ENCODE measurements around the gene BCAS4.

Gene BCAS4

DNA sequence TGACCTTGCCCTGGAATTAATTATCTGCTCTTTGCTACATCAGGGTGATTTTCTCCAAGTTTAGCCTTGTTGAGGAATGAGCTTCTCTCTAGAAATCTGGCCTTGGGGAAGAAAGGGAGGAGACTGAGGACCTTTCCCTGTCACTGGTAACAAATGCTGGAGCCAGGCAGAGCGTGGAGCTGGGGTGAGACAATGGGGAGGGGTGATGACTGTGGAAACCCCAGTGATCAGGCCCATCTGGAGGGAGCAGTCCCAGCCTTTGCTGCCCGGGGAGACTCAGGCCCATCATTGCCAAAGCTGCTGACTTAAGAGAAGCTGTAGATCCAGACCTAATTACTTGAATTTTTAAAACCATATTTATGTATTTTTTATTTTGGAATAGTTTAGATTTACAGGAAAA is 31.3 kb downstream of the BCAS4 start:
- DNase-seq = no peak

DNA sequence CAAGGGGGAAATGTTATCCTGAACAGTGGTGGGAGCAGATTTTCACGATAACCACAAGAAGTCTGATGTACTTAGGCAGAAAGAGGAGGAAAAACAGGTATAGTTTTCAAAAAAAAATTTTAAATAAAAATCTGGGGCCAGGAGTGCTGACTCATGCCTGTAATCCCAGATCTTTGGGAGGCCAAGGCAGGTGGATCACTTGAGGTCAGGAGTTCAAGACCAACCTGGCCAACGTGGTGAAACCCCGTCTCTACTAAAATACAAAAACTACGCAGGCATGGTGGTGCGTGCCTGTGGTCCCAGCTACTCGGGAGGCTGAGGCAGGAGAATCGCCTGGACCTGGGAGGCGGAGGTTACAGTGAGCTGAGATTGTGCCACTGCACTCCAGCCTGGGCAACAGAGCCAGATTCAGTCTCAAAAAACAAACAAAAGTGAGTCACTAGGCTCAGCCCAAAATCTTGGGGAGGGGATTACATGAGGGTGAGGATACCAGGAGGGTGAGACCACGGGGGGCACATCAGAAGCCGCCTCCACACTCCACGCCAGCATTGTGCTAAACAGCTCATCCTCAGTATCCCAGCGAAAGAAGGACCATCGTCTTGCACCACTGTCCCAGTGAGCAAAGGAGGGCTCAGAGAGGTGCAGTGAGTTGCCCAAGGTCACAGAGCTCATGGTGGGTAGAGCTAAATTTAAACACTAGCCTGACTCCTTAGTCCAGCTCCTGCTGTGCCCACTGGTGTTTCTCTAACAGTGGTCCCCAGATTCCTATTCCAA is 33.7 kb downstream of the BCAS4 start:
- DNase-seq = no peak

DNA sequence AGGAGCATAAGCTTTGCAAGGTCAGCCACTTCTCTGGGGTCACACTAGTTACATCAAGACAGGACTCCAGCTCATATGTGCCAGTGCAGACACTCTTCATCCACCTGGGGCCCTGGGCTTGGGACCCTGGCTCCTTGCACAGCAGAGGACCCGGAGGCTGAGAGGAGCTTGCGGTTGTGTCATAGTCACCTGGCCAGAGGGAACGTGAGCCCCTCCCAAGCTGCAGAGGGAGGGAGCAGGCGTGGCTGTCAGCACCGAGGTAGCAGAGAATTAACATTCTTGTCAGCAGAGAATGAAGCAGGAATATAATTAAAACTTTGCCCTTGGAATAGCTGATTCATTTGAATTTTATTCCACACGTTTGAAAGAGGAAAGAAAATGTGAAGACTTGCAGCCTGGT is 36.8 kb downstream of the BCAS4 start:
- no peak for DNase-seq

DNA sequence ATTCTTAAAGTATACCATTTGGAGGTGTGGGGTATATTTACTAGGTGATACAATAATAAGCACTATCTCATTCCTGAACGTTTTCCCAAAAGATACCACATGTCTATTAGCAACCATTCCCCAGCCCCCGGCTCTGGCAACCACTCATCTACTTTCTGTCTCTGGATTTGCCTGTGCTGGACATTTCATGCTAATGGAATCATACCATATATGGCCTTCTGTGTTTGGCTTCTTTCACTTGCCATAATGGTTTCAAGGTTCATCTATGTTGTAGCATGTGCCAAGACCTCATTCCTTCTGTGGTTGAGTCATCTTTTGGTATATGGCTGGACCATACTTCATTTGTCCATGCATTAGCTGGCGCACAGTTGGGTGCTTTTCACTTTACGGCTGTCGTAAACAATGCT is 39.7 kb downstream of the BCAS4 start:
- no peak for DNase-seq

DNA sequence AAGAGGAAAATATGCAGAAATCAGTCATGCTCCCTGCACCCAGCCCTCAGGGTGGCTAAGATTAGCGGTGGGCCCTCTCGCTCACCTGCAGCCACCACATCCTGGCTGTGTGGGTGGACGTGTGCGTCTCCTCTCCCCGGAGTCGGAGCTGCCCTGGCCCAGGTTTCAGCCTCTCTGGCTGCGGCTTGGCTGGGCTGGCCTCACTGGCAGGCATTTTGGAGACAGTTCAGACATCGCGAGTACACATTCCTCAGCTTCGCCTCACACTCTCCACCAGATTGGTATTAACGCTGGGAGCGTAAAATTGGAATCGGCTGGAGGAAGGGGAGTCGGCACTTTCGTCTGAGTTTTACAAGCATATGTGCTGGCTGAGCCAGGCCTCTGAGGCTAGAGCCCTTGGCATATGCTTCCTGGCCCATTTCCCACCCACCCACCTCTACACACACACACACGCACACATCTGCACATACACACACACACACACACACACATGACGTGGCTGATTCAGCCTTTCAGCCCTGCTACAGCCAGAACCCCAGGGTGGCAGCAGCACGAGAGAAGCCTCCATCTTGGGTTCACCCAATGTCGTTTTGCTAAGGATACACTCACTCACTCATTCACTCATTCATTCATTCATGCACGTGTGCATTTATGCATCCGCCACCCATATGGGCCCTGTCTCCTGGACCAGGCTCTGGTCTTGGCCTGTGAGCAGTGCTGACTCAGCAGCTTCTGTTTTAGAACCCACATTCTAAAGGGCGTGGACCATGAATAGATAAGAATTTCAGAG is 42.9 kb downstream of the BCAS4 start:
- DNase-seq = peak; percentile 36 to 39

DNA sequence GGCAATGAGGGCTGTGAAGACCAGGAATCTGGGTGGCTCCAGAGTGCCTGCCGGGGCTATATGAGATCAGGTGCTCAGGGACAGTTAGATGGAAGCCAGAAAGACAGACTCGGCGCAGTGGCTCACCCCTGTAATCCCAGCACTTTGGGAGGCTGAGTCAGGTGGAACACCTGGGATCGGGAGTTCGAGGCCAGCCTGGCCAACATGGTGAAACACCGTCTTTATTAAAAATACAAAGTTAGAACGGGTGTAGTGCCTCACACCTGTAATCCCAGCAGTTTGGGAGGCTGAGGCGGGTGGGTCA is 43.4 kb downstream of the BCAS4 start:
- no peak for DNase-seq

DNA sequence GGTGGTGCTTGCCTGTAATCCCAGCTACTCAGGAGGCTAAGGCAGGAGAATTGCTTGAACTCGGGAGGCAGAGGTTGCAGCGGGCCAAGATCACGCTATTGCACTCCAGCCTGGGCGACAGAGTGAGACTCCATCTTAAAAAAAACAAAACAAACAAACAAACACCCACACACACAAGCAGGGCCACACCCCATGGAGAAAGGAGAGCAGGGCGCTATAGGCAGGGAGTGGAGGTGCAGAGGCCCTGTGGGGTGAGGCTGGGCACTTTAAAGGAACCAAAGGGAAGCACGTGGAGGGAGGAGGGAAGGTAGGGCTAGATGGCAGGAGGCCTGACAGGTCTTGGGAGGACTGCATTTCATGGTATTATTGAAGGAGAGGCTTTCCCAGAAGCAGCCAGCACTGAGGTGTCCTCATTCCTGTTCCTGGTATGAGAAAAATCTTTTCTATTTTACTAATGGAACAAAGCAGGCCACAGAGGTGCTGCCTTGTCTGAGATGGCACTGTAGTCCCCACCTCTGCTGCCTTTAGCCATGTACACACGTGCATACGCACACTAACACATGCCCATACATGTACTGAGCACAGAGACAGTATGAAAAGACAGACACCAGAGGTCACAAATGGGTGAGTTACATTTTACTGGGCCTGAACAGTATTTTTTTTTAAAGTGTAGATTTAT is 44.0 kb downstream of the BCAS4 start:
- no peak for DNase-seq

DNA sequence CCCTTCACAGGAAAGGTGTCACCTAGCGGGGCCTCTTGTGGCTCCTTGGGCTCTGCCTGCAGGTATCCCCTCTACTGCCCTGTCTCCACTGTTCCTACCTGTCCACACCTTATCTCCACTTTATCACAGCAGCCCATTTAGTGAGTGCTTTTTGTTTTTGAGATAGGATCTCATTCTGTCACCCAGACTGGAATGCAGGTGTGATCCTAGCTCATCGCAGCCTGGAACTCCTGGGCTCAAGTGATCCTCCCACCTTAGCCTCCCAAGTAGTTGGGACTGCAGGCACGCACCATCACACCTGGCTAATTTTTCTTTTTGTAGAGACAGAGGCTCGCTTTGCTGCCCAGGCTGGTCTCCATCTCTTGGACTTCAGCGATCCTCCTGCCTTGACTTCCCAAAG is 48.0 kb downstream of the BCAS4 start:
- DNase-seq = no peak

DNA sequence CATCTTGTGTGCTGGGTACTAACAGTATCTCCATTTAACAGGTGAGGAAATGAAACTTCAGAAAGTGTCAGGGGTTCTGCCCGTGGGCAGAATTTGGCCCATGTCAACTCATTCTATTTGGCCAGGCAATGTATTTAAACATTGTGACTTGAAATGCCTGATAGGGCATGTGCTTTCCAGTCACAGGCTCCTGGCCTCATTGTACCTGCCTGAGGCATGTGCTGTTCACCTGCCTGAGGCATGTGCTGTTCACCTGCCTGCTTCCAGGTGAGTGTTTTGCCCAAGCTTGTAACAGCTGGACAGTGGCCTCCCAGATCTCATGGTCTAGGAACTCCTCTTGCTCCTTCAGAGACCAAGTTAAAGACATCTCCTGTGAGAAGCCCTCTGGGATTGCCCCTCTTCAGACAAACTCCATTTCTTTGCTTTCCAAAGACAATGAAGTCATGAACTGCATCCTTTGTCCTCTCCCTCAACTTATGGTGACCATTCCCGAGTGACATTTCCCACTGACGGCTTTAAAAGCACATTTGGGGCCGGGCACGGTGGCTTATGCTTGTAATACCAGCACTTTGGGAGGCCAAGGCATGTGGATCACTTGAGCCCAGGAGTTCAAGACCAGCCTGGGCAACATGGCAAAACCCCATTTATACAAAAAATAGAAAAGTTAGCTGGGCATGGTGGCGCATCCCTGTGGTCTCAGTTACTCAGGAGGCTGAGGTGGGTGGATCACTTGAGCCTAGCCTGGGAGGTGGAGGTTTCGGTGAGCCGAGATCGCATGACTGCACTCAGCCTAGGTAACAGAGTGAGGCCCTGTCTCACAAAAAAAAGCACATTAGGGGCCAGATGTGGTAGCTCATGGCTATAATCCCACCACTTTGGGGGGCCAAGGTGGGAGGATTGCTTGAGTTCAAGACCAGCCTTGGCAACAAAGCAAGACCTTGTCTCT is 48.7 kb downstream of the BCAS4 start:
- no peak for DNase-seq

DNA sequence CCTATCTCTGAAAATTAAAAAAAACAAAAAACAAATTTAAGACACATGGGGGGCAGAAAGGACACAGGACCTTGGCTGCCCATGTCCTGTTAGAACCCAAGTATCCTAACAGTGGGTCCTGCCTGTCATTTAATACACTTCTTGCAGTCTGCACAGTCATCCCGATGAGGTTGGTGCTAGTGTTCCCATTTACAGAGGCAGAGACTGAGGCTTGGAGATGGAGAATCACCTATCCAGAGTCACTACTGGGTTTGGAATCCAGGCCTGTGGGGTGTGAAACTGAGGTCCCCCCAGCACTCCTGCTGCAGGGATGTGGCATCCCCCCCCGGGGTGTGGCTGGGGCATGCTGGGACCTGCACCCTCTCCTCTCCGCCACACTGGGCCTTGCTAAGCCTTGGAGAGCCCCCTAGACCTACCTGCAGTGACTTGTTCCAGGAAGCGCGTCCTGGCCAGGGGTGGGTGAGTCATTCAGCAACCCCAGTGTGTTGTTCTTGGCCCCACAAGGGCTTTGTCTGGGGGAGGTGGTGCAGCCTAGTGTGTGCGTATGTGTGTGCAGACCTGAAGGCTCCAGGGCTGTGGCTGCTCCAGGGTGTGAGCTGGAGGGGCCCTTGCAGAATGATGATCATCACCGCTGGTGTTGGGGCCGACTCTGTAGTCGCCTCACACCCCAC is 49.7 kb downstream of the BCAS4 start:
- DNase-seq = peak; percentile 67 to 74

DNA sequence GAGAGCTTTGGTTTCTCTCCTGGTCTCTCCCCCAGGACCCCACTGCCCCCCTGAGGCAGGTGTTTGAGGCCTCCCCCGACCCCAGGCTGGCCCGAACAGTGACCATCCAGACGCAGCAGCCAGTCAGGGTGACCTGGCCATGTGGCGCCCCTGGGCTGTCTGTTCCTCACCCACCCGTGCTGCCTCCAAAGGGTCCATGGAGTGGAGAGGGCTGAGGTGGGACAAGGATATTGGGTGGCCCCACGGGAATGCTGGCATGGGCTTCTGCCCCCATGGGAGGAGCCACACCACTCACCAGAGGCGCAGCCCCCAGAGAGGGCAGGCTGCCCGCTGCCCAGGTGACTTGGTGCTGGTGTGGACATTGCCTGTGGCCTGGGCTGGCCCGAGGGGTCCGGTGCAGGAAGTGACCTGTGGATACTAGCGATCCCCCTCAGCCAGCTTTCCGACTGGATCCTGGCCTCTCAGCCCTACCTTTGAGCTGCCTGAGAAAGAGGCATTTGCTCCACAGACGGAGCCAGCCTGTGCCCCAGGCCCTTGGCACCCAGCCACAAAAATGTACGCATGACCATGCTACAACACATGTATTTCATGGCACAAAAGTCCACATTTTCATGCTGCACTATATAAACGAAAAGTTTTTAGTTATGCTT is 50.8 kb downstream of the BCAS4 start:
- no peak for DNase-seq

DNA sequence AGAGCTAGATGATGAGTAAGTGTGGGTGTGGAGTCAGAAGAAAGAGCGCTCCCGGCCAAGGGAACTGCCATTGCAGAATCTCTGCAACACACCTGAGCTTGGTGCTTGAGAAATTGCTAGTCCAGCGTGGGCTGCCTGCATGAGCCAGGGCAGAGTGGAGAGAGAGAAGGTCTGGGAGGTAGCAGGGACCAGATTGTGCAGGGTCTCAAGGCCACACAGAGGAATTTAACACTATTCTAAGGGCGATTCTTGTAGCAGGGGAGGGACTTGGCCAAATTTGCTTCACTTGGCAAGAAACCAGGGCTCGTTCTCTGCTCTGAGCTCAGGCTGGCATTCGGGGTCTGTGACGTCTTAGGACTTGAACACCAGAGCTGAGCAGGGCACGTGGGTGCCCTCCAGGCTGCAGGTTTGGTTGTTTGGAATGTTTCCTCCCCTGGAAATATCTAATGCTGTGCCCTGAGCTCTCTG is 53.5 kb downstream of the BCAS4 start:
- no peak for DNase-seq

DNA sequence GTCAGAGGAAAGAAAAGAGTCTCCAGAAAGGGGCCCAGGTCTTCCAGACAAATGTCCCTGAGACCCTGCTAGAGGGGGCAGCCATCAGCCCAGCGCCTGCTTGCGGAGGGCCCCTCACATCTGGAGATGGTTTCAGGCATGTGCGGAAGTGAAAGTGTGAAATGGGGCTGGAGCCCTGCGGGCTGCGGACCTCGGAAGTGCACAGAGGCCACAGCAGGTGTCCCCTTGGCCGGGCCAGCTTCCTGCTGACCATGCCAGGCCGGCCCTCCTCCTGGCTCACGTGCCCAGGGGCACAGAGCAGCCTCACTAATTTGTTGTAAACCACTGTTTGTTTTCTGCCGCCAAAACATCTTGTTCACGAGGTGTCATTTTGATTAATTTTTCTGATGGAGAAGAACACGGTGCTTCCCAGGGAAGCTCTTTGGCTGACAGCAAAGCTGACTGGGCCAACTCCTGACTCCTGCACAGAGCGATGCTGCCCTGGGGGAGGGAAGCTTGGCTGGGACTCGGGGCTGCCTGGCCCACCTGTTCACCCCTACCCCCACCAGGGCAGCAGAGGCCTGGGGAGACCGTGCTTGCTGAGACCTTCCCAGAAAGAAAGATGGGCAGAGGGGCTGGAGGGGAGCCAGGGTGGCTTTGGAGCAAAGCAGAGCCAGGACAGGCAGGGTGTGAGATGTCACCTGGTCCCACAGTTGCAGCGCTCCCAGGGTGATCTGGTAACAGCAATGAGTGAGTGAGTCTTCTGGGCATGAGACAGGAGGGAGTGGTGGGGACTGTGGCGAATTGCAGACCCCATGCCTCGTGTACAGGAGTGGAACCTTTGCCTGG is 54.2 kb downstream of the BCAS4 start:
- DNase-seq = no peak

DNA sequence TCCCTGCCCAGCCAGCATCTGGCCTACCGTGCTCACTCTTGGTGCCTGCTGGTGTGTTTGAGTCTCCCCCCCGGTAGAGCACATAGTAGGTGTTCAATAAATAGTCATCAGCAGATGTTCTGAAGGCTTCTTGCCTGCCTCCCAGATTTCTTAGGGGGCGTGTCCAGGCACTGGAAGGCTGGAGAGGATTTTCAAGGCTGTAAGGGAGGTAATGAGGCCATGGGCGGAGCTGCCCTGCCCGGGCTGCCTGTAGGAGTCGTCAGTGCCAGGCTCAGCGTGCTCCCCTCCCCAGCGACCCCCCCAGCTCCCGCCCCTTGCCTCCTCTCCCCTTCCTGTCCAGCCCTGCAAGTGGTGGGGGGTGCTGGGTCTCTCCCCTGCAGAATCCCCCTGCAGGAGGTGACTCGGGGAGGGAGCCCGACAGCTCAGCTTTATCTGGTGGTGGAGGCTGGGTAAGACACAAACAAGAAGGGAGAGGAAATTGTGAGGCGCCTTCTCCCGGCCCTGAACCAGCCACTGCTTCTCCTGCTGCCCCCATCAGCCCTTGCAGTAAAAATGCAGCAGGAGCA is 55.9 kb downstream of the BCAS4 start:
- DNase-seq = no peak

DNA sequence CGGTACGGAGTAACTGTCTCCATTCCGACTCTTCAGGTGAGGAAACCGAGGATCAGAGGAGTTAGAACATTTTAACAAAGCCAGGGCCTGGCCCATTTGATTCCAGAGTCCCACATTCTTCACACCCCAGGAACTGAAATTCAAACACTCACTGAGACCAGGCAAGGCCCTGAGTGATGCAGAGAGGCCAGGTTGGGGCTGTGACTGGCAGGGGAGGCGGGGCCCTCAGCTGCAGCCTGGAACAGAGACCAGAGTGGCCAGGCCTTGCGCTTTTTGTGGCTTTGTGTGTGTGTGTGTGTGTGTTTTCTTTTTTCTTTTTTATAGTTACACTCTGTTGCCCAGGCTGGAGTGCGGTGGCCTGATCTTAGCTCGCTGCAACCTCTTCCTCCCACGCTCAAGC is 57.2 kb downstream of the BCAS4 start:
- DNase-seq = no peak

DNA sequence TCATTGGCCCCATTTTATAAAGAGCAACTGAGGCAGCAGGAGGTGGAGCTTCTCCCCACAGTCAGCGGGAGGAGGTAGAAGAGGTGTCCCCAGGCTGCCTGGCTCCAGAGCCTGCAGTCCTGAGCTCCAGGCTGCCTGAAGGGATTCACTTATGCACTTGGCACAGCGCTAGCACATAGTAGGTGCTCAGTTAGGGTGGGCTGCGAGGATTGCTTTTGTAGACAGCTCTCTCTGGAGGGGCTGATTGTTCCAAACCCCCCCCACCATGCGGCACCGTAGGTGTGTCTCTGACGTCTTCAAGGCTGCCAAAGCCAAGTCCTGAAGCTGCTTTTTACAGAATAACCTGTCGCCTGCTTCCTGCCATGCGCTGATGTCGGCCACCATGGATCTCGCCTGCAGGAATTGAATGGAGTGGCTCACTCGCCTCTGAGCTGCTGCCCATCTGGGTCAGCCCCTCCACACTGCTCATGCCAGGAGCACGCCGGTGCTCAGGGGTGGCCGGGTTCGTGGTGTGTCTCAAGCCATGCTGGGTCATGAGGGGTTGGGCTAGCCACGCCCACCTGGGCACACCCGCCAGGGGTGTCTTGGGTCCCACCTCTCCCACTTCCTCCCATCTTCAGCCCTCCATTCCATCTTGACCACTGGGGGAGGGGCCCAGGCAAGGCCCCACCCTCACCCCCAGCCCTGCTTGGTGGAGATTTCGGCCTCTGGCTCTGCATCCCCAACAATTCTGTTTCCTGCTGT is 59.8 kb downstream of the BCAS4 start:
- no peak for DNase-seq

DNA sequence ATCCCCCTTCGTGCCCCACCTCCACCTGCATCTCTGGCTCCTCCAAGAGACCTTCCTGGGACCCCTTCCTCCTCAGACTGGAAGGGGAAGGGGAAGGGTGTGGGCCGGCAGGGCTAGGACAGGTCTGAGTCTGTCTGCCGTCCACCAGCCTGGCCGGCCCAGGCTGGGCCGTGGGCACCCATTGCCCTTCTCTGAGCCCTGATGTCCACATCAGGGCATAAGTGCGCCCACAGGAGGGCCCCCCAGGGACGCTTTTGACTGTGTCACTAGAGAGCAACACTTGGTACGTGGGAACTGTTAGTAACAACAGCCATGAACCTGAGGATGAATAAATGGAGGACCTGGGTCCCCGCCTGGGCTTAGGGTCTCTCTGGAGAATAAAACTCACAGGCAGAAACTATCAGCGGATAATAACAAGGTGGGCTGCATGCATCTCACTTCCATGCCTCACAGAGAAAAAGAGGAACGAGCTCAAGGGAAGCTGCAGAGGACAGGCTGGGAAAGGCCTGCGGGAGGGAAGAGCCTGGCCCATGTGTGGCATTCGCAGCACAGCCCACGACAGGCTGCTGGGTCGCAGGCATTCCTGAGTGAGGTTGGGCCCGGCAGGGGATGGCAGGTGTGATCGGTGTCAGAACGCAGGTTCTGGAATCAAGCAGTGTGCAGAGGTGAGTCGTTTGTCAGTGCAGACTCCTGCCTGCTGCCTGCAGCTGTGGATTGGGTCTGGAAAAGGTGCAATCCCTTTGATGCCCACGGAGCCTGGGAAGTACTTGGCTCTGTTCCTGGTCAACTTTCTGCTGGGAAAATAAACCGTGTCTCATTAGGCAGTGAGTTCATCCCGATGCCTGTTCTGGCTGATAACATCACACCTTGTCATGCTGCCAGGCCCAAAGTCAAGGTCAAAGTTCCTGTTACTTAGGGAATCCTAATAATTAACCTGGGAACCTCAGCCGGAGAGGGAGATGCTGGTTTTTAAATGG is 60.9 kb downstream of the BCAS4 start:
- no peak for DNase-seq

DNA sequence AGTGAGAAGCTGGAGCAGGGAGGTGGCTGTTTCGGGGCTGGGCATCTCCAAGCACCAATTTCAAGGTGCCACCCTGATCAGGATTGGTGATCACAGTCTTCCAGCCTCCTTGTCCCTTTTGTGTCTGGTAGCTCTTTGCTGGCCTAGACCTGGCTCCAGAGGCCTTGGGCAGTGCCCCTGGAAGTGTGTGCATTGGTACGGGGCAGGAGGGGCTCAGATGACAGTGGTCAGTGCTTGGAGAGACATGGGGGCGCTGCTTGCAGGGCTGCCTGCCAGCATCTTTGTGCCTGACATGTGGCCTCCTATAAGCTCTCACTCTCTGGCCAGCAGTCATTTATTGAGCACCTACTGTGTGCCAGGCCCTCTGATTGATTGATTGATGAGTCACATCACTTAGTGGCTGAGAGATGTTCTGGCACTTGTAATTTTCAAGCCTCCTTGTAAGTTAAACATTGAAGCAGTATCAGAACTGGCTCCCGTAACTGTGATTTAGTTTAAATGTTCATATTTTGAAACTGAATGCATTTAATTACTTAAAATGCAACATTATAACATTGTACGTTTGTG is 61.7 kb downstream of the BCAS4 start:
- no peak for DNase-seq

All from activated T-cell treated with anti-CD3 and anti-CD28 coated beads, Interleukin-2, amount 50 U/mL, for 48 hours (primary cell).